Measurements from ENCODE around the gene ACBD6.

Gene ACBD6

GRCh38 chr1:180534214-180534613 lies 31.8 kb upstream of the ACBD6 start:
- H3K27ac ChIP-seq: no peak overlapping the region
- TF ChIP-seq ZFX (IDR thresholded peaks at IDR 0.05; ENCODE audit: borderline replicate concordance): no peak
- TF ChIP-seq CTCF (IDR thresholded peaks at IDR 0.05): no peak

- no peak overlapping the region for H3K27ac ChIP-seq
- TF ChIP-seq CTCF (IDR thresholded peaks at IDR 0.05) (peak; percentile 98), ZFX (IDR thresholded peaks at IDR 0.05; ENCODE audit: borderline replicate concordance) (no peak)
Observed at GRCh38 chr1:180533266-180533987, 31.1 kb upstream of the ACBD6 start.

GRCh38 chr1:180532854-180533253 lies 30.5 kb upstream of the ACBD6 start:
- TF ChIP-seq ZFX (IDR thresholded peaks at IDR 0.05; ENCODE audit: borderline replicate concordance) (no peak), CTCF (IDR thresholded peaks at IDR 0.05) (no peak)

GRCh38 chr1:180530501-180530900 lies 28.1 kb upstream of the ACBD6 start:
- H3K27ac ChIP-seq: no peak overlapping the region
- TF ChIP-seq ZFX (IDR thresholded peaks at IDR 0.05; ENCODE audit: borderline replicate concordance) (no peak), CTCF (IDR thresholded peaks at IDR 0.05) (no peak)

More at GRCh38 chr1:180532854-180533253, 30.5 kb upstream of the ACBD6 start:
- H3K27ac ChIP-seq: no peak overlapping the region

GRCh38 chr1:180528868-180529470 lies 26.6 kb upstream of the ACBD6 start:
- no peak overlapping the region for H3K27ac ChIP-seq
- TF ChIP-seq ZFX (IDR thresholded peaks at IDR 0.05; ENCODE audit: borderline replicate concordance): no peak
- no peak for TF ChIP-seq CTCF (IDR thresholded peaks at IDR 0.05)

GRCh38 chr1:180527101-180527669 lies 24.8 kb upstream of the ACBD6 start:
- TF ChIP-seq ZFX (IDR thresholded peaks at IDR 0.05; ENCODE audit: borderline replicate concordance) (no peak), CTCF (IDR thresholded peaks at IDR 0.05) (no peak)
- H3K27ac ChIP-seq: no peak overlapping the region

GRCh38 chr1:180525715-180526039 lies 23.3 kb upstream of the ACBD6 start:
- no peak overlapping the region for H3K27ac ChIP-seq
- TF ChIP-seq CTCF (IDR thresholded peaks at IDR 0.05) (no peak), ZFX (IDR thresholded peaks at IDR 0.05; ENCODE audit: borderline replicate concordance) (no peak)

All from 22Rv1 (cell line).